Measurements from ENCODE around the gene ZNF749. TPM values are rescaled to one million over a fixed set of nuclear protein-coding genes. Genes with fewer than 3 reads are reported as not detected.

ZNF749 gene
- total and polyA plus RNA-seq, 2 of the 8 experiments (the other 6 are each of a cell fraction or from before 2014, with no cell fraction given): 15.2 to 24.4 TPM

- TF ChIP-seq GTF2F1 (IDR thresholded peaks at IDR 0.05; ENCODE audit: borderline replicate concordance, low read depth, low read length): 0 out of 2 replicates have a peak, but pooled peaks have one; percentile 57
- TF ChIP-seq RXRA (IDR thresholded peaks at IDR 0.05; ENCODE audit: insufficient read depth, low read depth, low read length): no peak
- TF ChIP-seq HDAC2 (IDR thresholded peaks at IDR 0.05; ENCODE audit: borderline replicate concordance in 1 of 2, low read depth in 2 of 2, low read length in 2 of 2): no peak
- no peak for TF ChIP-seq KDM5A (IDR thresholded peaks at IDR 0.05; ENCODE audit: low read length)
- TF ChIP-seq POLR2A (IDR thresholded peaks at IDR 0.05; ENCODE audit: control extremely low read depth in 1 of 2, low read depth in 2 of 2, low read length in 2 of 2): no peak
- TF ChIP-seq, protein P1, sequence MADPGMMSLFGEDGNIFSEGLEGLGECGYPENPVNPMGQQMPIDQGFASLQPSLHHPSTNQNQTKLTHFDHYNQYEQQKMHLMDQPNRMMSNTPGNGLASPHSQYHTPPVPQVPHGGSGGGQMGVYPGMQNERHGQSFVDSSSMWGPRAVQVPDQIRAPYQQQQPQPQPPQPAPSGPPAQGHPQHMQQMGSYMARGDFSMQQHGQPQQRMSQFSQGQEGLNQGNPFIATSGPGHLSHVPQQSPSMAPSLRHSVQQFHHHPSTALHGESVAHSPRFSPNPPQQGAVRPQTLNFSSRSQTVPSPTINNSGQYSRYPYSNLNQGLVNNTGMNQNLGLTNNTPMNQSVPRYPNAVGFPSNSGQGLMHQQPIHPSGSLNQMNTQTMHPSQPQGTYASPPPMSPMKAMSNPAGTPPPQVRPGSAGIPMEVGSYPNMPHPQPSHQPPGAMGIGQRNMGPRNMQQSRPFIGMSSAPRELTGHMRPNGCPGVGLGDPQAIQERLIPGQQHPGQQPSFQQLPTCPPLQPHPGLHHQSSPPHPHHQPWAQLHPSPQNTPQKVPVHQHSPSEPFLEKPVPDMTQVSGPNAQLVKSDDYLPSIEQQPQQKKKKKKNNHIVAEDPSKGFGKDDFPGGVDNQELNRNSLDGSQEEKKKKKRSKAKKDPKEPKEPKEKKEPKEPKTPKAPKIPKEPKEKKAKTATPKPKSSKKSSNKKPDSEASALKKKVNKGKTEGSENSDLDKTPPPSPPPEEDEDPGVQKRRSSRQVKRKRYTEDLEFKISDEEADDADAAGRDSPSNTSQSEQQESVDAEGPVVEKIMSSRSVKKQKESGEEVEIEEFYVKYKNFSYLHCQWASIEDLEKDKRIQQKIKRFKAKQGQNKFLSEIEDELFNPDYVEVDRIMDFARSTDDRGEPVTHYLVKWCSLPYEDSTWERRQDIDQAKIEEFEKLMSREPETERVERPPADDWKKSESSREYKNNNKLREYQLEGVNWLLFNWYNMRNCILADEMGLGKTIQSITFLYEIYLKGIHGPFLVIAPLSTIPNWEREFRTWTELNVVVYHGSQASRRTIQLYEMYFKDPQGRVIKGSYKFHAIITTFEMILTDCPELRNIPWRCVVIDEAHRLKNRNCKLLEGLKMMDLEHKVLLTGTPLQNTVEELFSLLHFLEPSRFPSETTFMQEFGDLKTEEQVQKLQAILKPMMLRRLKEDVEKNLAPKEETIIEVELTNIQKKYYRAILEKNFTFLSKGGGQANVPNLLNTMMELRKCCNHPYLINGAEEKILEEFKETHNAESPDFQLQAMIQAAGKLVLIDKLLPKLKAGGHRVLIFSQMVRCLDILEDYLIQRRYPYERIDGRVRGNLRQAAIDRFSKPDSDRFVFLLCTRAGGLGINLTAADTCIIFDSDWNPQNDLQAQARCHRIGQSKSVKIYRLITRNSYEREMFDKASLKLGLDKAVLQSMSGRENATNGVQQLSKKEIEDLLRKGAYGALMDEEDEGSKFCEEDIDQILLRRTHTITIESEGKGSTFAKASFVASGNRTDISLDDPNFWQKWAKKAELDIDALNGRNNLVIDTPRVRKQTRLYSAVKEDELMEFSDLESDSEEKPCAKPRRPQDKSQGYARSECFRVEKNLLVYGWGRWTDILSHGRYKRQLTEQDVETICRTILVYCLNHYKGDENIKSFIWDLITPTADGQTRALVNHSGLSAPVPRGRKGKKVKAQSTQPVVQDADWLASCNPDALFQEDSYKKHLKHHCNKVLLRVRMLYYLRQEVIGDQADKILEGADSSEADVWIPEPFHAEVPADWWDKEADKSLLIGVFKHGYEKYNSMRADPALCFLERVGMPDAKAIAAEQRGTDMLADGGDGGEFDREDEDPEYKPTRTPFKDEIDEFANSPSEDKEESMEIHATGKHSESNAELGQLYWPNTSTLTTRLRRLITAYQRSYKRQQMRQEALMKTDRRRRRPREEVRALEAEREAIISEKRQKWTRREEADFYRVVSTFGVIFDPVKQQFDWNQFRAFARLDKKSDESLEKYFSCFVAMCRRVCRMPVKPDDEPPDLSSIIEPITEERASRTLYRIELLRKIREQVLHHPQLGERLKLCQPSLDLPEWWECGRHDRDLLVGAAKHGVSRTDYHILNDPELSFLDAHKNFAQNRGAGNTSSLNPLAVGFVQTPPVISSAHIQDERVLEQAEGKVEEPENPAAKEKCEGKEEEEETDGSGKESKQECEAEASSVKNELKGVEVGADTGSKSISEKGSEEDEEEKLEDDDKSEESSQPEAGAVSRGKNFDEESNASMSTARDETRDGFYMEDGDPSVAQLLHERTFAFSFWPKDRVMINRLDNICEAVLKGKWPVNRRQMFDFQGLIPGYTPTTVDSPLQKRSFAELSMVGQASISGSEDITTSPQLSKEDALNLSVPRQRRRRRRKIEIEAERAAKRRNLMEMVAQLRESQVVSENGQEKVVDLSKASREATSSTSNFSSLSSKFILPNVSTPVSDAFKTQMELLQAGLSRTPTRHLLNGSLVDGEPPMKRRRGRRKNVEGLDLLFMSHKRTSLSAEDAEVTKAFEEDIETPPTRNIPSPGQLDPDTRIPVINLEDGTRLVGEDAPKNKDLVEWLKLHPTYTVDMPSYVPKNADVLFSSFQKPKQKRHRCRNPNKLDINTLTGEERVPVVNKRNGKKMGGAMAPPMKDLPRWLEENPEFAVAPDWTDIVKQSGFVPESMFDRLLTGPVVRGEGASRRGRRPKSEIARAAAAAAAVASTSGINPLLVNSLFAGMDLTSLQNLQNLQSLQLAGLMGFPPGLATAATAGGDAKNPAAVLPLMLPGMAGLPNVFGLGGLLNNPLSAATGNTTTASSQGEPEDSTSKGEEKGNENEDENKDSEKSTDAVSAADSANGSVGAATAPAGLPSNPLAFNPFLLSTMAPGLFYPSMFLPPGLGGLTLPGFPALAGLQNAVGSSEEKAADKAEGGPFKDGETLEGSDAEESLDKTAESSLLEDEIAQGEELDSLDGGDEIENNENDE (IDR thresholded peaks at IDR 0.05; ENCODE audit: insufficient replicate concordance, low read length): no peak
- no peak for TF ChIP-seq POLR2AphosphoS5 (IDR thresholded peaks at IDR 0.05; ENCODE audit: low read depth, low read length)
- TF ChIP-seq SUZ12 (IDR thresholded peaks at IDR 0.05; ENCODE audit: low read length): no peak
- TF ChIP-seq, protein P2, sequence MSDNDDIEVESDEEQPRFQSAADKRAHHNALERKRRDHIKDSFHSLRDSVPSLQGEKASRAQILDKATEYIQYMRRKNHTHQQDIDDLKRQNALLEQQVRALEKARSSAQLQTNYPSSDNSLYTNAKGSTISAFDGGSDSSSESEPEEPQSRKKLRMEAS (IDR thresholded peaks at IDR 0.05): no peak
- no peak for TF ChIP-seq TEAD4 (IDR thresholded peaks at IDR 0.05; ENCODE audit: low read depth, low read length)
- TF ChIP-seq CBX5 (IDR thresholded peaks at IDR 0.05; ENCODE audit: low read depth, low read length): no peak
These were observed 30.7 kb downstream of the ZNF749 start (continued) for GRCh38 chr19:57465680-57466381.
